Hepatocyte (in vitro differentiated cells): ENCODE measurements around the gene ADAMTSL1.

Source experiments
- CTCF ChIP-seq: fragments of 200-600 bp; sonication (generic); IDR thresholded peaks from 2 replicates; pipeline ENCODE4 v1.5.1; 2016; ENCODE audit warnings: antibody characterized with exemption, mild to moderate bottlenecking; ENCODE audit not compliant: poor library complexity
- EZH2 ChIP-seq: fragments of 200-600 bp; sonication (generic); IDR thresholded peaks from 2 replicates; pipeline ENCODE4 v1.6.1; 2016; ENCODE audit warnings: antibody characterized with exemption, mild to moderate bottlenecking, borderline replicate concordance
- EZH2phosphoT487 ChIP-seq: fragments of 200-600 bp; sonication (generic); IDR thresholded peaks from one replicate; pipeline ENCODE4 v1.6.1; 2018; ENCODE audit warnings: antibody characterized with exemption, mild to moderate bottlenecking, low read depth, moderate library complexity; ENCODE audit not compliant: unreplicated experiment, severe bottlenecking

GRCh38 chr9:18438300-18438925 lies 35.5 kb upstream of the ADAMTSL1 start:
- TF ChIP-seq EZH2, result no peak
- TF ChIP-seq CTCF, result peak; percentile 49
- TF ChIP-seq EZH2phosphoT487, result no peak
